ENCODE results near the gene TAL2. TPM values are rescaled to one million over a fixed set of nuclear protein-coding genes. Genes with fewer than 3 reads are reported as not detected.

The TAL2 gene
- not detected for total RNA-seq

- no peaks in the 10 kb centered on the region for H3K4me1 Mint-ChIP-seq (ENCODE audit: low read depth)
- intact Hi-C loops (cut with micrococcal nuclease) = no loop called here
- no peak for DNase-seq
- ChIA-PET POLR2A (no interaction called here), CTCF (no interaction called here)
- H3K9me3 Mint-ChIP-seq = no peaks in the 10 kb centered on the region
- no peaks in the 10 kb centered on the region for H3K36me3 Mint-ChIP-seq
- H3K27me3 Mint-ChIP-seq = peaks cover 7% of the 10 kb centered on the region
- no peak within 1 kb of the TSS for H3K4me3 Mint-ChIP-seq
- H3K27ac Mint-ChIP-seq = no peak within 1 kb of the TSS
These were observed at the start of gene TAL2 for GRCh38 chr9:105662184-105663104. Gene TAL2 (plus strand): TSS chr9:105662457. CDS start chr9:105662497, 40 bp downstream.

DNA sequence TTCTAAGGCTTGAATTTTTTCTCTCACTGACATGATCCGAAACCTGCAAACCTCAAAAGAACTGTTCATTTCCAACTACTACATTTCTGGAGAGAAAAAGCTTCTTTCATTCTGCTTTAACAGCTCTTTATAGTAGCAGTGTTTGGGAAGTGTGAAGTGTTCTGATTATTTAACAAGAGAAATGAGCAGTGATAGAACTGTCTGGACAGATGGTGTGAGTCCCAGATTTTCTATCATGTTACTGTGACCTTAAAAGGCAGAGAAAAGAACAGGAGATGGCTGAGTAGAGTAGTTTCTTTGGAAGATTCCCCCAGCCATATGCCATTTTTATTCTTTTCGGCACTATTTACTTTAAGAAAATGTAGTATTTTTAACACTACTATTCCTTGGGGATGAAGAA is 41.3 kb upstream of the TAL2 start:
- Mint-ChIP-seq H3K4me3 (no peak overlapping the region), H3K9me3 (no peaks in the 10 kb centered on the region), H3K27ac (no peak overlapping the region), H3K27me3 (no peaks in the 10 kb centered on the region), H3K36me3 (peaks cover 12% of the 10 kb centered on the region), H3K4me1 (ENCODE audit: low read depth) (no peaks in the 10 kb centered on the region)
- intact Hi-C loops (cut with micrococcal nuclease) = no loop called here
- ChIA-PET POLR2A (no interaction called here), CTCF (interaction anchor here (1.2 to 1.3 kb wide), 2 partner anchors 15 to 17 kb away, joined by 4 read pairs; no protein-coding TSS in a partner anchor)
- no peak for DNase-seq

- ChIA-PET POLR2A (no interaction called here), CTCF (interaction anchor here (1.1 kb wide), 1 partner anchor 17 kb away, joined by 3 read pairs; no protein-coding TSS in a partner anchor)
- H3K9me3 Mint-ChIP-seq = no peaks in the 10 kb centered on the region
These were observed 37.2 kb upstream of the TAL2 start for GRCh38 chr9:105625088-105625487.

DNA sequence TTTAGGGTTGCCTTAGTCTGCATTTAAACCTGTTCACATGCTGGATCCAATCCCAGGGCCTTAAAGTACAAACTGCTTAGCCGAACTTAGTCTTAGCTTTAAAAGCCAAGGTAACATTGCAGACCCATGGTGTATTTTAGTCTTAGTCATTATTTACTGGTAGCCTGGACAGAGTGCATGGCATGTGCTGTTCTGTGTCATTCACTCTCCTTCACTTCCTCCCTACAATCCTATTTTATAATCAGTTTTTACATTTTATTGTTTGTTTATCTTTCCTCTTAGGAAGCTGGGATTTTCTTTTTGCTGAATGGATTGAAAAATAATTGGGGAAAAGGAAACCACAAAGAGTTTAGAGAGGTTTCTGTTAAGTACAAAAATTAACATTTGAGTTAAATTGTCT is 29.4 kb upstream of the TAL2 start:
- intact Hi-C loops (cut with micrococcal nuclease) = no loop called here
- peaks cover 27% of the 10 kb centered on the region for H3K36me3 Mint-ChIP-seq
- CTCF ChIA-PET = no interaction called here
- POLR2A ChIA-PET = no interaction called here
- no peaks in the 10 kb centered on the region for H3K27me3 Mint-ChIP-seq
- DNase-seq = no peak
- no peak overlapping the region for H3K4me3 Mint-ChIP-seq
- no peak overlapping the region for H3K27ac Mint-ChIP-seq
- no peaks in the 10 kb centered on the region for H3K4me1 Mint-ChIP-seq (ENCODE audit: low read depth)
- no peaks in the 10 kb centered on the region for H3K9me3 Mint-ChIP-seq

More at GRCh38 chr9:105625088-105625487, 37.2 kb upstream of the TAL2 start:
- no peak overlapping the region for H3K27ac Mint-ChIP-seq
- H3K4me1 Mint-ChIP-seq (ENCODE audit: low read depth) = no peaks in the 10 kb centered on the region
- peaks cover 35% of the 10 kb centered on the region for H3K36me3 Mint-ChIP-seq
- H3K27me3 Mint-ChIP-seq = no peaks in the 10 kb centered on the region
- DNase-seq = no peak
- no peak overlapping the region for H3K4me3 Mint-ChIP-seq
- intact Hi-C loops (cut with micrococcal nuclease) = no loop called here

- CTCF ChIA-PET = interaction anchor here (1.3 kb wide), 1 partner anchor 85 kb away, joined by 4 read pairs; no protein-coding TSS in a partner anchor
- H3K4me3 Mint-ChIP-seq = no peak overlapping the region
- H3K4me1 Mint-ChIP-seq (ENCODE audit: low read depth) = no peaks in the 10 kb centered on the region
- no peak for DNase-seq
- peaks cover 25% of the 10 kb centered on the region for H3K36me3 Mint-ChIP-seq
- H3K27ac Mint-ChIP-seq = no peak overlapping the region
- H3K9me3 Mint-ChIP-seq = no peaks in the 10 kb centered on the region
- POLR2A ChIA-PET = no interaction called here
- no peaks in the 10 kb centered on the region for H3K27me3 Mint-ChIP-seq
- intact Hi-C loops (cut with micrococcal nuclease) = no loop called here
These were observed 28.8 kb upstream of the TAL2 start for GRCh38 chr9:105633411-105633810.

DNA sequence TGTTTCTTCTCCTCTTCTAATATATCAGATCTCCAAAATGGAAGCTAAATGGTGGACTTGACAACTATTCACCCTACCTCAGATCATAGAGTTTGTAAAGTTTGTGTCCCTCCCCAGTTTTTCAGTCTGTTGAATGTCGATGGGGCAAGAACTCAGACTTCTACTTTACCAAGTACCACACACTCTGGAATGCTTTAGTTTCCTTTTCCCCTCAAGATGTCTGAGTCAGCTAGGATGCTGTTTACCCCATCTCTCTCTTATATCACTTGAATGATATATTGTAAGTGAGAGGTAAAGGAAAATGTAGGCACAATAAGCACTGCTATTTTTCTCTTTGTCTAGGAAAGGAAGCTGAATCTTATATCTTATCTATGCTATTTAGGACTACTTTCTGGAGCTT is 25.9 kb upstream of the TAL2 start:
- ChIA-PET POLR2A (no interaction called here), CTCF (interaction anchor here (0.8 to 1.5 kb wide), 2 partner anchors 16 to 27 kb away, joined by 3 to 4 read pairs; no protein-coding TSS in a partner anchor)
- no peak for DNase-seq
- H3K4me1 Mint-ChIP-seq (ENCODE audit: low read depth) = no peaks in the 10 kb centered on the region
- H3K4me3 Mint-ChIP-seq = no peak overlapping the region
- H3K27ac Mint-ChIP-seq = no peak overlapping the region
- peaks cover 19% of the 10 kb centered on the region for H3K36me3 Mint-ChIP-seq
- H3K27me3 Mint-ChIP-seq = no peaks in the 10 kb centered on the region
- H3K9me3 Mint-ChIP-seq = no peaks in the 10 kb centered on the region
- intact Hi-C loops (cut with micrococcal nuclease) = no loop called here

GRCh38 chr9:105637787-105638395 is 24.4 kb upstream of the TAL2 start:
- no peak for DNase-seq
- Mint-ChIP-seq H3K27ac (no peak overlapping the region), H3K27me3 (no peaks in the 10 kb centered on the region), H3K4me3 (no peak overlapping the region), H3K4me1 (ENCODE audit: low read depth) (no peaks in the 10 kb centered on the region), H3K9me3 (no peaks in the 10 kb centered on the region), H3K36me3 (peaks cover 21% of the 10 kb centered on the region)
- intact Hi-C loops (cut with micrococcal nuclease) = no loop called here
- ChIA-PET POLR2A (no interaction called here), CTCF (interaction anchor here (1.0 to 2.0 kb wide), 3 partner anchors 17 to 81 kb away, joined by 4 to 17 read pairs (median 4); no protein-coding TSS in a partner anchor)

DNA sequence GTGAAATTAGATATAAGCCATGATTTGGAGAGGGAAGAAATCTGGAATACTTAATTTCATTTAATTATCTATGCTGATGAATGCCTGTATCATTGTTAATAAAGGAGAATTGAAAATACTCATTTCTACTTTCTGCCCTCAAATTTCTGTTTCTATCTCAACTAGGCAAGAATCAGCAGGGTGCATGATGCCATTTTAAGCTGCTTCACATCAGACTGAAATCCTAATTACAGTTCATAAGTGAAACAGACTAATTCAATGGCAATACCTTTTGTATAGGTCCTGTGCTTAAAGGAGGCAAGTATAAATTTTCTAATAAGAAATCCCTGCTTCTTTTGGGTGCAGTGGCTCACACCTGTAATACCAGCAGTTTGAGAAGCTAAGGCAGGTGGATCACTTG is 22.3 kb upstream of the TAL2 start:
- no peak overlapping the region for H3K27ac Mint-ChIP-seq
- no peaks in the 10 kb centered on the region for H3K4me1 Mint-ChIP-seq (ENCODE audit: low read depth)
- H3K36me3 Mint-ChIP-seq = peaks cover 17% of the 10 kb centered on the region
- H3K4me3 Mint-ChIP-seq = no peak overlapping the region
- H3K9me3 Mint-ChIP-seq = no peaks in the 10 kb centered on the region
- no peak for DNase-seq
- intact Hi-C loops (cut with micrococcal nuclease) = no loop called here
- ChIA-PET POLR2A (no interaction called here), CTCF (no interaction called here)
- H3K27me3 Mint-ChIP-seq = no peaks in the 10 kb centered on the region

- intact Hi-C loops (cut with micrococcal nuclease) = no loop called here
- Mint-ChIP-seq H3K9me3 (no peaks in the 10 kb centered on the region), H3K27me3 (no peaks in the 10 kb centered on the region), H3K27ac (no peak overlapping the region), H3K4me3 (no peak overlapping the region), H3K4me1 (ENCODE audit: low read depth) (no peaks in the 10 kb centered on the region), H3K36me3 (peaks cover 11% of the 10 kb centered on the region)
- ChIA-PET POLR2A (no interaction called here), CTCF (no interaction called here)
- DNase-seq = no peak
These were observed 18.5 kb upstream of the TAL2 start for GRCh38 chr9:105643795-105644194.

GRCh38 chr9:105646879-105647594 is 15.2 kb upstream of the TAL2 start:
- CTCF ChIA-PET = no interaction called here
- POLR2A ChIA-PET = no interaction called here

GRCh38 chr9:105647595-105648349 is 14.5 kb upstream of the TAL2 start:
- POLR2A ChIA-PET = no interaction called here
- Mint-ChIP-seq H3K36me3 (no peaks in the 10 kb centered on the region), H3K27ac (no peak overlapping the region), H3K27me3 (no peaks in the 10 kb centered on the region), H3K9me3 (no peaks in the 10 kb centered on the region), H3K4me1 (ENCODE audit: low read depth) (no peaks in the 10 kb centered on the region), H3K4me3 (no peak overlapping the region)
- intact Hi-C loops (cut with micrococcal nuclease) = no loop called here
- no peak for DNase-seq
- CTCF ChIA-PET = no interaction called here

More at GRCh38 chr9:105646879-105647594, 15.2 kb upstream of the TAL2 start:
- H3K27ac Mint-ChIP-seq = no peak overlapping the region
- DNase-seq = no peak
- H3K27me3 Mint-ChIP-seq = no peaks in the 10 kb centered on the region
- no peaks in the 10 kb centered on the region for H3K4me1 Mint-ChIP-seq (ENCODE audit: low read depth)
- no peak overlapping the region for H3K4me3 Mint-ChIP-seq
- intact Hi-C loops (cut with micrococcal nuclease) = no loop called here
- H3K36me3 Mint-ChIP-seq = no peaks in the 10 kb centered on the region
- no peaks in the 10 kb centered on the region for H3K9me3 Mint-ChIP-seq

DNA sequence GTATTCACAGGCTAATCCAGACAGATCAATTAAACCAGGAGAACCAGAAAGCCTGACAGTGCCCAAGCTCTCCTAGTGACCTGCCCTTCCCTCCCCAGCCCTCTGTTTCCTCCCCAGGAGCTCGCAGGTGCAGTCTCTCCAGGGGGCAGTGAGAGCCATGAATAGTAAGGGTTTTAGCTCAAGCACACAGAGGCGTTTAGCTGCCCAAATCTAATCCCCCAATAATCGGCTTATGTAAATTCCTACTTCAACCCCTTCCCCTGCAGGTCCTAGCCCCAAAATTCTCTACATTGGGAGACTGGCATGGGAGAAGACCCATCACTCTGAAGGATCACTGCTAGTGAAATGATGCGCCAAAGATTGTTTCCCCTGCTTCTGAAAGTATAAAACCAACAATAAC is 10.5 kb upstream of the TAL2 start:
- ChIA-PET CTCF (no interaction called here), POLR2A (interaction anchor here (0.6 kb wide), 1 partner anchor 287 kb away, joined by 3 read pairs; no protein-coding TSS in a partner anchor)
- no peaks in the 10 kb centered on the region for H3K9me3 Mint-ChIP-seq
- no peaks in the 10 kb centered on the region for H3K36me3 Mint-ChIP-seq
- H3K4me3 Mint-ChIP-seq = no peak overlapping the region
- peaks cover 15% of the 10 kb centered on the region for H3K27me3 Mint-ChIP-seq
- H3K27ac Mint-ChIP-seq = no peak overlapping the region
- DNase-seq = no peak
- peaks cover 6% of the 10 kb centered on the region for H3K4me1 Mint-ChIP-seq (ENCODE audit: low read depth)
- intact Hi-C loops (cut with micrococcal nuclease) = no loop called here
